Ovary (tissue), 3 donors: Measurements from ENCODE around the gene PURB.

Experiments
- EP300 ChIP-seq: sonication (generic); formaldehyde crosslinking; IDR thresholded peaks from one replicate; pipeline ENCODE4 v1.6.1; 2017; ENCODE audit warnings: antibody characterized with exemption
- POLR2A ChIP-seq: fragments of 450-650 bp; IDR thresholded peaks from one replicate; pipeline ENCODE4 v1.6.1; 2017; ENCODE audit warnings: antibody characterized with exemption, mild to moderate bottlenecking, moderate library complexity
- TF ChIP-seq, protein P1 (sequence below), 3 donors: fragments of 450-650 bp in 2 of 3; fragments of 200-600 bp in 1 of 3; IDR thresholded peaks; one replicate each; pipeline versions ENCODE4 v1.5.1 to v1.8.0; 2016 to 2022; ENCODE audit warnings: antibody characterized with exemption in 3 of 3, mild to moderate bottlenecking in 1 of 3
- donor health status: DM: no; HTN: no; CAD: no.

- TF ChIP-seq, protein P1, sequence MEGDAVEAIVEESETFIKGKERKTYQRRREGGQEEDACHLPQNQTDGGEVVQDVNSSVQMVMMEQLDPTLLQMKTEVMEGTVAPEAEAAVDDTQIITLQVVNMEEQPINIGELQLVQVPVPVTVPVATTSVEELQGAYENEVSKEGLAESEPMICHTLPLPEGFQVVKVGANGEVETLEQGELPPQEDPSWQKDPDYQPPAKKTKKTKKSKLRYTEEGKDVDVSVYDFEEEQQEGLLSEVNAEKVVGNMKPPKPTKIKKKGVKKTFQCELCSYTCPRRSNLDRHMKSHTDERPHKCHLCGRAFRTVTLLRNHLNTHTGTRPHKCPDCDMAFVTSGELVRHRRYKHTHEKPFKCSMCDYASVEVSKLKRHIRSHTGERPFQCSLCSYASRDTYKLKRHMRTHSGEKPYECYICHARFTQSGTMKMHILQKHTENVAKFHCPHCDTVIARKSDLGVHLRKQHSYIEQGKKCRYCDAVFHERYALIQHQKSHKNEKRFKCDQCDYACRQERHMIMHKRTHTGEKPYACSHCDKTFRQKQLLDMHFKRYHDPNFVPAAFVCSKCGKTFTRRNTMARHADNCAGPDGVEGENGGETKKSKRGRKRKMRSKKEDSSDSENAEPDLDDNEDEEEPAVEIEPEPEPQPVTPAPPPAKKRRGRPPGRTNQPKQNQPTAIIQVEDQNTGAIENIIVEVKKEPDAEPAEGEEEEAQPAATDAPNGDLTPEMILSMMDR (IDR thresholded peaks at IDR 0.05): no peak
- TF ChIP-seq POLR2A (no peak), EP300 (no peak)
Observed at GRCh38 chr7:44887293-44887692, 2.0 kb upstream of the PURB start.
